Left lung (tissue), 10 donors: Measurements from ENCODE around the gene CLCN3. TPM values are rescaled to one million over a fixed set of nuclear protein-coding genes. Genes with fewer than 3 reads are reported as not detected.
A peak's percentile ranks its signal among the peaks of the same experiment; 100 is the strongest.

Source experiments
- ATAC-seq: fragments of 200-7000 bp; cut with Tn5 transposase; one replicate; pipeline ENCODE4 v1.9.1; 2020; ENCODE audit warnings: moderate library complexity
- DNase-seq, 4 donors: peaks; one replicate each; pipeline ENCODE4 v3.0.0-alpha.2; 2013 to 2020
- H3K27ac ChIP-seq, 2 donors: fragments of 200-600 bp; sonication (generic) in 1 of 2; one replicate each; pipeline versions ENCODE4 v1.5.0 to v1.8.0; 2020 to 2021
- H3K27me3 ChIP-seq, 2 donors: fragments of 200-600 bp; sonication (generic) in 1 of 2; one replicate each; pipeline versions ENCODE4 v1.5.0 to v1.8.0; 2020 to 2021
- H3K36me3 ChIP-seq, 2 donors: fragments of 200-600 bp; sonication (generic) in 1 of 2; one replicate each; pipeline versions ENCODE4 v1.5.0 to v1.8.0; 2020 to 2021
- H3K4me1 ChIP-seq, 2 donors: fragments of 200-600 bp; one replicate each; pipeline ENCODE4 v1.8.0; 2021
- H3K4me3 ChIP-seq, 2 donors: fragments of 200-600 bp; sonication (generic) in 1 of 2; one replicate each; pipeline versions ENCODE4 v1.5.0 to v1.8.0; 2020 to 2021; ENCODE audit warnings: mild to moderate bottlenecking in 1 of 2
- H3K9me3 ChIP-seq, 2 donors: fragments of 200-600 bp; sonication (generic) in 1 of 2; one replicate each; pipeline versions ENCODE4 v1.5.0 to v1.8.0; 2020 to 2021
- intact Hi-C, 2 donors: fragments of 100-400 bp; cut with DNase I; formaldehyde crosslinking; loops; one replicate each; pipeline versions ENCODE4 v1.11.2 to v1.14.2; 2022
- polyA plus RNA-seq, 6 donors: library from polyadenylated mRNA; unstranded; fragments of 120-200 nt; gene quantifications; one replicate each; pipeline ENCODE4 v1.2.1, GENCODE V29; 2013; ENCODE audit not compliant: insufficient read length in 6 of 6
- total RNA-seq, 2 donors: library from RNA; stranded (reverse); fragmentation: NEBNext Ultra II Directional; extraction: Animal tissue kit (Norgen Biotek cat#: 25700); gene quantifications; one replicate each; pipeline ENCODE4 v1.2.1, GENCODE V29; 2021
- TF ChIP-seq, protein P1 (sequence below), 2 donors: fragments of 200-600 bp; sonication (generic) in 1 of 2; IDR thresholded peaks; one replicate each; pipeline versions ENCODE4 v1.5.0 to v1.8.0; 2021; ENCODE audit warnings: antibody characterized with exemption in 2 of 2
- donor health status: DM: no; HTN: yes; CAD: no.
- donor health status: DM: no; HTN: no; CAD: no.

Gene CLCN3
- total and polyA plus RNA-seq, 8 donors, result 48.1 to 78.2 (median 64.5) TPM

DNA sequence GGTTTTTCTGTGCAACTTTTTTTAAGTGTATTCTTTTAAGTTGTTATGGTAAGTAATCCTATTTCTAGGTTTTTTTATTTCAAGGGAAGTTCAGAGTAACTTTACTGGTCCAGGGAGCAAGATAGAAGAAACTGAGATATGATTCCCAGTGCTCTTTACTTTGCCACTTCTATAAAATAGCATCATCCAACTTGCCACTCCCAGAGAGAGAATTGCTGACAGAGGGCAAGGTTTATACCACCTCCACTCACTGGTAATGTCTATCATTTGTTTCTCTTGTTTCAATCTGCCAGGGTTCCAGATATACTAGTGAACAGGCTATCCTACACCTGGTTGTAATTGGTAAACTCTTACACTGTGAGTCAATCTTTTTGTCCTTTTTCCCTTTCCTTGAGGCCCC lies 3.5 kb upstream of the CLCN3 start:
- Histone ChIP-seq H3K4me1 (peaks cover 0 to 26% of the 10 kb centered on the region in 2 donors), H3K4me3 (no peak overlapping the region), H3K27me3 (no peaks in the 10 kb centered on the region), H3K27ac (no peak overlapping the region), H3K36me3 (no peaks in the 10 kb centered on the region), H3K9me3 (no peaks in the 10 kb centered on the region)
- TF ChIP-seq, protein P1, sequence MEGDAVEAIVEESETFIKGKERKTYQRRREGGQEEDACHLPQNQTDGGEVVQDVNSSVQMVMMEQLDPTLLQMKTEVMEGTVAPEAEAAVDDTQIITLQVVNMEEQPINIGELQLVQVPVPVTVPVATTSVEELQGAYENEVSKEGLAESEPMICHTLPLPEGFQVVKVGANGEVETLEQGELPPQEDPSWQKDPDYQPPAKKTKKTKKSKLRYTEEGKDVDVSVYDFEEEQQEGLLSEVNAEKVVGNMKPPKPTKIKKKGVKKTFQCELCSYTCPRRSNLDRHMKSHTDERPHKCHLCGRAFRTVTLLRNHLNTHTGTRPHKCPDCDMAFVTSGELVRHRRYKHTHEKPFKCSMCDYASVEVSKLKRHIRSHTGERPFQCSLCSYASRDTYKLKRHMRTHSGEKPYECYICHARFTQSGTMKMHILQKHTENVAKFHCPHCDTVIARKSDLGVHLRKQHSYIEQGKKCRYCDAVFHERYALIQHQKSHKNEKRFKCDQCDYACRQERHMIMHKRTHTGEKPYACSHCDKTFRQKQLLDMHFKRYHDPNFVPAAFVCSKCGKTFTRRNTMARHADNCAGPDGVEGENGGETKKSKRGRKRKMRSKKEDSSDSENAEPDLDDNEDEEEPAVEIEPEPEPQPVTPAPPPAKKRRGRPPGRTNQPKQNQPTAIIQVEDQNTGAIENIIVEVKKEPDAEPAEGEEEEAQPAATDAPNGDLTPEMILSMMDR (IDR thresholded peaks at IDR 0.05), result no peak
- intact Hi-C loops, result loop anchor here in 1 of 2 donors (10.0 kb wide), 1 partner anchor 138 kb away; the partner anchor contains the start of gene HPF1
- ATAC-seq (no peak), DNase-seq (no peak)

GRCh38 chr4:169617306-169617705 lies 3.1 kb upstream of the CLCN3 start:
- Histone ChIP-seq H3K27me3 (no peaks in the 10 kb centered on the region), H3K4me1 (peaks cover 1 to 31% of the 10 kb centered on the region in 2 donors), H3K27ac (no peak overlapping the region), H3K36me3 (no peaks in the 10 kb centered on the region), H3K4me3 (no peak overlapping the region), H3K9me3 (no peaks in the 10 kb centered on the region)
- intact Hi-C loops, result loop anchor here in 1 of 2 donors (10.0 kb wide), 1 partner anchor 137 kb away; the partner anchor contains the start of gene HPF1
- ATAC-seq, result no peak
- no peak for DNase-seq
- TF ChIP-seq, protein P1 (IDR thresholded peaks at IDR 0.05), result no peak

GRCh38 chr4:169618286-169618685 lies 2.1 kb upstream of the CLCN3 start:
- no peaks in the 10 kb centered on the region for H3K9me3 ChIP-seq
- intact Hi-C loops, result loop anchor here in 1 of 2 donors (10.0 kb wide), 1 partner anchor 137 kb away; the partner anchor contains the start of gene HPF1
- DNase-seq, result no peak
- ATAC-seq, result no peak
- H3K4me1 ChIP-seq, result peaks cover 4 to 32% of the 10 kb centered on the region in 2 donors
- no peak overlapping the region for H3K4me3 ChIP-seq
- H3K36me3 ChIP-seq, result no peaks in the 10 kb centered on the region
- TF ChIP-seq, protein P1 (IDR thresholded peaks at IDR 0.05), result no peak
- H3K27ac ChIP-seq, result no peak overlapping the region
- no peaks in the 10 kb centered on the region for H3K27me3 ChIP-seq

DNA sequence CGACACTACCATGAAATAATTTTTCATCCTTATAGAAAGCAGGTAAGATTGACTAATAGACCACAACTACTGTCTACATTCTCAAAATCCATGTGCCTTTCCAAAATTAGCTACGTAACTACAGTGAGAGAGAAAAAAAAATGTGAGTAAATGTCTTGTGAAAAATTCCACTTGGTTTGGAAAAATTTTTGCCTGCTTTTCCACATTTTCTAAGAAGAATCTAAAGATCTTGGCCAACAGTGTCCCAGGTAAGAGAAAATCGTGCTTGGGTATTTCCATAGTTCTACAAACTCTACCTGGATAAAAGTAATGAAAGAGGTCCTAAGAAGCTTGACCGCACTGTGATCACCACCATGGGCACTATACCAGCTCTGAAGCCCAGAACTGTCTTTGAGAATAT lies 1.4 kb upstream of the CLCN3 start:
- Histone ChIP-seq H3K4me1 (peaks cover 4 to 28% of the 10 kb centered on the region in 2 donors), H3K9me3 (no peaks in the 10 kb centered on the region), H3K27ac (peak overlapping the region; percentile 93 to 95), H3K36me3 (no peaks in the 10 kb centered on the region), H3K4me3 (peak overlapping the region in 1 of 2 donors; percentile 50), H3K27me3 (no peaks in the 10 kb centered on the region)
- TF ChIP-seq, protein P1 (IDR thresholded peaks at IDR 0.05), result no peak
- ATAC-seq (no peak), DNase-seq (no peak)
- intact Hi-C loops, result loop anchor here in 1 of 2 donors (10.0 kb wide), 1 partner anchor 136 kb away; the partner anchor contains the start of gene HPF1

- H3K4me1 ChIP-seq, result peaks cover 4 to 28% of the 10 kb centered on the region in 2 donors
- ATAC-seq, result peak; percentile 78
- TF ChIP-seq, protein P1 (IDR thresholded peaks at IDR 0.05), result peak; percentile 49 to 76
- H3K4me3 ChIP-seq, result peak overlapping the region; percentile 50 to 74
- intact Hi-C loops, result loop anchor here in 1 of 2 donors (10.0 kb wide), 1 partner anchor 135 kb away; the partner anchor contains the start of gene HPF1
- no peaks in the 10 kb centered on the region for H3K27me3 ChIP-seq
- peak overlapping the region; percentile 93 to 95 for H3K27ac ChIP-seq
- no peaks in the 10 kb centered on the region for H3K36me3 ChIP-seq
- DNase-seq, result peak in 2 of 4 donors; percentile 49 to 67
- no peaks in the 10 kb centered on the region for H3K9me3 ChIP-seq
Observed at GRCh38 chr4:169619518-169619957, 840 bp upstream of the CLCN3 start.
